Psoas muscle (tissue), 8 donors: Measurements from ENCODE around the gene GPC1. TPM values are rescaled to one million over a fixed set of nuclear protein-coding genes. Genes with fewer than 3 reads are reported as not detected.

Experiments
- ATAC-seq, 4 donors: fragments of 200-7000 bp; cut with Tn5 transposase; one replicate each; pipeline ENCODE4 v1.9.1; 2020; ENCODE audit warnings: moderate library complexity in 3 of 4, mild to moderate bottlenecking in 2 of 4
- DNase-seq, 2 donors: peaks; one replicate each; pipeline ENCODE4 v3.0.0-alpha.2; 2020
- H3K27ac ChIP-seq: fragments of 200-600 bp; one replicate; pipeline ENCODE4 v1.8.0; 2022
- H3K27me3 ChIP-seq, 3 donors: fragments of 200-600 bp in 1 of 3; one replicate each; pipeline versions ENCODE4 v1.6.1 to v1.8.0; 2013 to 2022; ENCODE audit warnings: low read length in 2 of 3, mild to moderate bottlenecking in 2 of 3, moderate library complexity in 1 of 3; ENCODE audit not compliant: insufficient read depth in 3 of 3
- H3K36me3 ChIP-seq, 2 donors: fragments of 200-600 bp in 1 of 2; one replicate each; pipeline versions ENCODE4 v1.6.1 to v1.8.0; 2013 to 2022; ENCODE audit warnings: low read depth in 1 of 2, mild to moderate bottlenecking in 1 of 2, moderate library complexity in 1 of 2; ENCODE audit not compliant: insufficient read depth in 1 of 2
- H3K4me1 ChIP-seq: fragments of 200-600 bp; one replicate; pipeline ENCODE4 v1.8.0; 2022
- H3K4me3 ChIP-seq: fragments of 200-600 bp; one replicate; pipeline ENCODE4 v1.8.0; 2022; ENCODE audit warnings: mild to moderate bottlenecking
- H3K9me3 ChIP-seq: fragments of 200-600 bp; one replicate; pipeline ENCODE4 v1.8.0; 2022
- CTCF ChIP-seq: fragments of 200-600 bp; IDR thresholded peaks from one replicate; pipeline ENCODE4 v1.8.0; 2022; ENCODE audit warnings: antibody characterized with exemption
- WGBS, 3 donors: extraction: QIAGEN DNeasy Blood & Tissue Kit; methylation state at CpG; one replicate each; pipeline versions ENCODE4 v1.1.6 to v1.1.7; 2013; 5-methylcytosine and 5-hydroxymethylcytosine counted together
- intact Hi-C, 2 donors: fragments of 100-400 bp; cut with DNase I; formaldehyde crosslinking; loops; one replicate each; pipeline versions ENCODE4 v1.11.0 to v1.14.2; 2022
- polyA plus RNA-seq, 3 donors: library from polyadenylated mRNA; stranded (reverse); fragments of 200-250 nt; gene quantifications; one replicate each; pipeline ENCODE4 v1.2.3, GENCODE V29; 2013
- total RNA-seq, 4 donors: library from RNA; stranded (reverse); fragmentation: NEBNext Ultra II Directional in 2 of 4; extraction: Animal tissue kit (Norgen Biotek cat#: 25700) in 2 of 4; gene quantifications; one replicate each; pipeline versions ENCODE4 v1.2.1 to v1.2.4, GENCODE V29; 2021 to 2023
- donor health status: healthy with polysubstance abuse.
- donor health status: DM: no; HTN: no; CAD: no; lungs with moderate emphysema.
- donor health status: Bipolar disorder and iron deficiency.
- donor health status: healthy.
- donor health status: DM: yes; HTN: yes; CAD: no.
- donor health status: DM: no; HTN: no; CAD: no.
- donor health status: DM: no; HTN: no; CAD: no.
- donor health status: DM: yes; HTN: yes; CAD: no.

The GPC1 gene
- total and polyA plus RNA-seq, 7 donors = 85.4 to 180 (median 116) TPM

DNA sequence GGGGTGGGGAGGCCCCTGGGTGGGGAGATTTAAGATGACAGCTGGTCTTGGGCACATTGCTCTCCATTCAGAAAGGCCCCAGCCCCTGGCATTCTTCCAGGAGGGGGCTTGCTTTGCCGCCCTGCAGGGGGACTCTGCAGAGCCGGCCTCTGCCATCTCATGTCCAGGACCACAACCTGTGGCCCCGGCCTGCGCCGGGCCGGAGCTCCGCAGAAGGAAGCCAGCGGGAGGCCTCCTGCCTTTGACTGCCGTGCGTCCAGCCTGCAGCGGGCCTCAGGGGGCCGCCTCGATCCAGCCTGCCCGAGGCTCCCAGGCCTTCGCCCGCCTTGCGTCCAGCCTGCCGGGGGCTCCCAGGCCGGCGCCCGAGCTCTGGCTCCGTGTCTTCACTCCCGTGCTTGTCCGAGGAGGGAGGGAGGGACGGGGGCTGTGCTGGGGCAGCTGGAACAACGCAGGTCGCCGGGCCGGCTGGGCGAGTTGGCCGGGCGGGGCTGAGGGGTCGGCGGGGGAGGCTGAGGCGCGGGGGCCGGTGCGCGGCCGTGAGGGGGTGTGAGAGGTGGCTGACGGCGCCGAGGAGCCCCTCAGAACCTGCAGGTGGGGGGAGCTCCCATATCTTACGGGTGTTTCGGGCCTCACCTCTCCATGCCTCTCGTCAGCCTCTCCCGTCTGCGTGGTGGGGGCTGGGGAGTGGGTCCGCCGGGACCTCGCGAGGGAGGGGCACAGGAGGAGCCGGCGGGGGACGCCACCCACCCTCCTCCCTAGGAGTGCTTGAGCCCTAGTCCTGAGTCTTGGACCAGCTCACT is 20.4 kb downstream of the GPC1 start:
- WGBS, 3 donors = 47 to 61% (median 57%) methylated on average over 41 to 55 of the region's 55 CpGs

DNA sequence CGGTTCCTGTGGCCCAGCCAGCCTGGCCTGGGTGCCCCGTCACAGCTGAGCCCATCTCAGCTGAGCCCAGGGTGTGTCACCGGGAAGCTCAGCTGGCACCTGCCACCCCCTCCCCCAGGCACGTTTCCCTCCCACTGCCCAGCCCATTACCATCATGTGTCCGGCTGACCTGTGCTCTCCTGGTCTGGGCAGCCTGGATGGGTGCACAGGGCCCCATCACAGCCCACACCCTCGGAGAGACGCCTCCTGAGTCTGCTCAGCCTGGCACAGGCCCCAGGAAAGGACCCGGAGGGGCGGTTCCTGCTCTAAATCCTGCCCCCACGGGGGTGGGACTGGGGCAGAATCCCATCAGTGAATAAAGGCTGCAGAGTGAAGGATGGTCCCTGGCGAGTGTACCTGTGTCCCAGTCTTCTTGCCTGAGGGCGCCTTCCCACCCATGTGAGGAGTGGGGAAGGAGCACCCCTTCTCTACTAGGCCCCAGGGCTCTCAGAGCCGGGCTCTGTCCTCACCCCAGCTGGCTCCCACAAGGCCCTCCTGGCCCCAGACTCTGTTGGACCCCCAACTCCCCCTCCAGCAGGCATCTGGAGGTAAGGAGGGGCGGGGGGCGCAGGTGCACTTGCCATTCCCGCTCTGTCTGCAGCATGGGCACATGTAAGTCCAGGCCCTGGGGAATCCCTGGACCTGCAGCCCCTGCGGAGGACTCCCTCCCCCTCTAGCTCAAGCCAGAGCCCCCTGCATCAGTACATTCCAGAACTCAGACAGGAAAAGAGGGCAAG is 21.2 kb downstream of the GPC1 start:
- H3K9me3 ChIP-seq = no peaks in the 10 kb centered on the region
- H3K4me1 ChIP-seq = peaks cover 12% of the 10 kb centered on the region
- DNase-seq (peak; percentile 17 to 54), ATAC-seq (peak in 3 of 4 donors; percentile 4 to 9 (median 7))
- no peak for TF ChIP-seq CTCF
- peaks cover 0 to 10% of the 10 kb centered on the region in 2 donors for H3K36me3 ChIP-seq
- no peak overlapping the region for H3K4me3 ChIP-seq
- 64 to 75% (median 66%) methylated on average over 15 to 17 of the region's 17 CpGs for WGBS, 3 donors
- no peak overlapping the region for H3K27ac ChIP-seq
- no peaks in the 10 kb centered on the region for H3K27me3 ChIP-seq
- intact Hi-C loops = no loop called here

More for the DNA sequence above, 20.4 kb downstream of the GPC1 start:
- H3K4me3 ChIP-seq = no peak overlapping the region
- peaks cover 0 to 7% of the 10 kb centered on the region in 2 donors for H3K36me3 ChIP-seq
- ATAC-seq (no peak), DNase-seq (peak; percentile 19 to 54)
- no peak for TF ChIP-seq CTCF
- H3K9me3 ChIP-seq = no peaks in the 10 kb centered on the region
- peaks cover 19% of the 10 kb centered on the region for H3K4me1 ChIP-seq
- no peaks in the 10 kb centered on the region for H3K27me3 ChIP-seq
- intact Hi-C loops = no loop called here
- H3K27ac ChIP-seq = no peak overlapping the region

DNA sequence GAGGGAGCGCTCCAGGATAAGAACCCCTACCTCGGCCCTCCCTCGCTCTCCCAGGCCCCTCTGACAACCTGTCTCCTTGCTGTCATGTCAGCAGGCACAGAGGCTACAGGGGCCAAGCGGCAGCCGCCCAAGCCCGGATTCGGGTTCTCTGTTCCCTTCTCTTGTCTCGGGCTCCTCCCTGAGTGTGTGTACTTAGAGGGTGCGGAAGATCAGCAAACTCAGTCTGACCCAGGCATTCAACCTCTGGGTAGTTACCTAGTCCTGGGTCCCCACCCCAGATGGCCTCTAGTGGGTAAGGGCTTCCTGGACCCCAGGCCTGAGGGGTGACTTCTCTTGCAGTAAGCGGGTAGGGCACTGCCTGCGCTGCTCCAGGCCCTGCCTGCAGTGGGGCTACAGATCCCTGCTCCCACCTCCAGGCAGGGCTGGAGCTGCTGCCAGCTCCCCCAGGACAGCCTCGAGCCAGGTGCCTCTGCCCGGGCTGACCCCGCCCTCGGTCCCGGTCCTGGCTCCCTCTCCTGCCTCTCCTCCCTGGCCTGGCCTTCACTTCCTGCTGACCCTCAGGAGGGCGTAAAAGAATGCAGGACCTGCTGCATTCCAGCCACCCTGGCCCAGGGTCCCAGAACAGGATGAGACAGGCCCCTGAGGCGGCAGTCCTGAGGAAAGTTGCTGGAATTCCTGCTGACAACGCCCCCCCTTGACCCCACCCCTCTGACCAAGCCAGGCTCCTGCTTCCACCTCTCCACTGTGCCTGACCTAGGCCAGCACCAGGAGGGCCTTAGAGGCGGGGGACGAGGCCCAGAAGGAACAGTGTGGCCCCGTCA is 22.0 kb downstream of the GPC1 start:
- intact Hi-C loops = no loop called here
- DNase-seq (peak; percentile 12 to 59), ATAC-seq (no peak)
- peaks cover 0 to 17% of the 10 kb centered on the region in 2 donors for H3K36me3 ChIP-seq
- no peak overlapping the region for H3K4me3 ChIP-seq
- TF ChIP-seq CTCF = no peak
- H3K27ac ChIP-seq = no peak overlapping the region
- peaks cover 7% of the 10 kb centered on the region for H3K4me1 ChIP-seq
- H3K9me3 ChIP-seq = no peaks in the 10 kb centered on the region
- no peaks in the 10 kb centered on the region for H3K27me3 ChIP-seq
- 74 to 80% (median 76%) methylated on average over 20 to 22 of the region's 22 CpGs for WGBS, 3 donors

DNA sequence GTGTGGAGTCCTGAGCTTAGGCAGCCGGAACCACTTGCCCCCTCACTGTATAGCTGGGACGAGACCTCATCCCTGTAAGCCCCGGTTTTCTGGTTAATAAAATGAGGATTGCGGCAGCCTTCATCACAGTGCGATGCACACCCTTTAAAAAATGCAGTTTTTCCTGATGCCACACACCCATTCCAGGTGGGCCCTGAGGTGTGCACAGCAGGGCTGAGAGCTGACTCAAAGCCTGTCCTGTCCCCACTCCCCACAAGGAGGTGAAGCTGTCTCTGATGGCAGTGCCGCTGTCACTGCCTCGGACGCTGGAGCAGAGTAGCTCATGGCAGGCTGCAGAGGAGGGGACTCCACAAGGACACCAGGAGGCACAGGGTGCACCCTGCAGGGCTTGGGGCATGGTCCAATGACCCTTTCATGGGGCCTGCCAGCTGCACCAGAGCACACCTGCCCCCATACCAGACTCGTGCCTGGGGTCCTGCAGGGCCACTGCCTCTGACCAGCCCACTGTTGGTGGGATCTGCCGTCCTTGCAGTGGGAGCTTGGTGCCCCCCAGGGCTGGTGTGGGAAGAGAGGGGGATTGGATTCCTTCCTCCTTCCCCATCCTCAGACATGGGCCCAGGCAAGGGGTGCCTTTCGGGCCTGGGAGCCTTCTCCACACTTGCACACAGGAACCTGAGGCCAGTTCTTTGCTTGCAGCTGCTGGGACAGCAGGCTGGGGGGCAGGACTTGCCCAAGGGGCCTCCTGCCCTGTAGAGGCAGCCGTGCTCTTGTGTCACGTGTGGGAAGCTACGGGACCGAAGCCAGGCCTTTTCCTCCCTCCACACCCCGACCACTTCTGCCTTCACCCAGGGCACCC is 22.8 kb downstream of the GPC1 start:
- 68 to 78% (median 68%) methylated on average over 16 of the region's 16 CpGs for WGBS, 3 donors
- no peak for ATAC-seq
- no peak for TF ChIP-seq CTCF
- DNase-seq = peak; percentile 9 to 41
- H3K36me3 ChIP-seq = peaks cover 0 to 25% of the 10 kb centered on the region in 2 donors
- no peaks in the 10 kb centered on the region for H3K27me3 ChIP-seq
- H3K27ac ChIP-seq = no peak overlapping the region
- peaks cover 7% of the 10 kb centered on the region for H3K4me1 ChIP-seq
- no peak overlapping the region for H3K4me3 ChIP-seq
- intact Hi-C loops = no loop called here
- no peaks in the 10 kb centered on the region for H3K9me3 ChIP-seq
